LNCaP clone FGC (cell line): Measurements from ENCODE around the gene APOH.
A peak's percentile ranks its signal among the peaks of the same experiment; 100 is the strongest.

Experiments used
- DNase-seq: peaks from one replicate; pipeline ENCODE4 v3.0.0-alpha.2; 2011; ENCODE audit warnings: low read depth
- H3K4me3 ChIP-seq: 2 replicates; pipeline ENCODE4 v1.5.1; 2011; ENCODE audit warnings: mild to moderate bottlenecking, low read depth, low read length, control low read depth
- TF ChIP-seq, protein P1 (sequence below): IDR thresholded peaks from 2 replicates; pipeline ENCODE4 v1.5.1; 2012; ENCODE audit warnings: mild to moderate bottlenecking; ENCODE audit not compliant: control insufficient read depth, insufficient read depth; ENCODE audit errors: extremely low read depth

APOH gene

DNA sequence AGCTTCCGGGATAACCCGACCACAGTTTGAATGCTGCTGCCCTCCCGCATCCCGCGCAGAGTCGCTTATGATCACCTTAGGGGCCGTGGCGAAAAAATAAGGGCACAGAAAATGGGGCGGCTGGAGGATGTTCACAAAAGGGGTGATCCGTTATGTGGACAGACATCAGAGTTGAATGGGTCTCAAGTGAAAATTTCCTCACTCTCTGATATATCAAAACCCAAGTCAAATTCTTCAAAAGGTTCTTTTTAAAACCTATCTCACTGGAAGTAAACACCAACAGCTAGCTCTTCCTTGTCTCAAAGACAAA is 36.9 kb downstream of the APOH start:
- TF ChIP-seq, protein P1, sequence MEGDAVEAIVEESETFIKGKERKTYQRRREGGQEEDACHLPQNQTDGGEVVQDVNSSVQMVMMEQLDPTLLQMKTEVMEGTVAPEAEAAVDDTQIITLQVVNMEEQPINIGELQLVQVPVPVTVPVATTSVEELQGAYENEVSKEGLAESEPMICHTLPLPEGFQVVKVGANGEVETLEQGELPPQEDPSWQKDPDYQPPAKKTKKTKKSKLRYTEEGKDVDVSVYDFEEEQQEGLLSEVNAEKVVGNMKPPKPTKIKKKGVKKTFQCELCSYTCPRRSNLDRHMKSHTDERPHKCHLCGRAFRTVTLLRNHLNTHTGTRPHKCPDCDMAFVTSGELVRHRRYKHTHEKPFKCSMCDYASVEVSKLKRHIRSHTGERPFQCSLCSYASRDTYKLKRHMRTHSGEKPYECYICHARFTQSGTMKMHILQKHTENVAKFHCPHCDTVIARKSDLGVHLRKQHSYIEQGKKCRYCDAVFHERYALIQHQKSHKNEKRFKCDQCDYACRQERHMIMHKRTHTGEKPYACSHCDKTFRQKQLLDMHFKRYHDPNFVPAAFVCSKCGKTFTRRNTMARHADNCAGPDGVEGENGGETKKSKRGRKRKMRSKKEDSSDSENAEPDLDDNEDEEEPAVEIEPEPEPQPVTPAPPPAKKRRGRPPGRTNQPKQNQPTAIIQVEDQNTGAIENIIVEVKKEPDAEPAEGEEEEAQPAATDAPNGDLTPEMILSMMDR: no peak
- no peak for DNase-seq
- H3K4me3 ChIP-seq: peak overlapping the region; percentile 65

DNA sequence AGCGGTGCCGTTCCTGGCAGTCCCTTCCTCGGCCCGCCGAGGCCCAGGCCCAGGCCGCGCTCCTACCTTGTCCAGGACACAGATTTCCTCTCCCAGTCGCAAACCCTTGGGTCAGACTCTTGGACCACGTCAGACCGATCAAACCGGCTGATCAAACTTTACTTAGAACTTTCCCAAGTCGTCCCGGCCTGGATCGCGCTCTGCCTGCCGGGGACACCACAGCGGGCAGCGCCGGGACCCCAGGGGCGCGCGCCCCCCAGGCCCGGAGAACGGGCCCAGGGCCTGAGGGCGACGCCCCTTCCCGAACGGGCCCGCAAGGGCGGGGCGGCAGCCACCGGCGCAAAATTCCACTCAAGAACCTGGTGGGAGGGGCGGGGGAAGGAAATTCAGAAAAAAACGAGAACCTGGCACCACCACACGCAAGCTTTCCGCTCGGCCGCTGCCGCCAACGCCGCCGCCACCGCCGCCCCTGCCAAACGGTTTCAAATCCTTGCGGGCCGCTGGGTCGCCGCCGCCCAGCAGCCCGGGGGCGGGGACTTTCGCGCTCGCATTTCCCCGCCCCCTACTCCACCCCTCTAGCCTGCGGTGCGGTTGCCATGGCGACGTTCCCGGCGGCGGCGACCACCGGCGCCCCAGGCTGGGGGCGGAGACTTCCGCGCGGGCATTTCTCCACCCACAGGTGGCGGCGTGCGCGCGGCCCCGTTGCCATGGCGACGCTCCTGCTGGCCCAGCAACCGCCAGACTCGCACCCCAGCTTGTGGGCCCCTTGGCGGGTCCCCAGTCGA is 37.4 kb downstream of the APOH start, which contains the start of gene CEP112:
CEP112 (minus strand) TSS at position 541 of the 785 bp plus-strand sequence.
- H3K4me3 ChIP-seq: peak within 1 kb of the TSS; percentile 65
- DNase-seq: peak; percentile 33
- TF ChIP-seq, protein P1: no peak

DNA sequence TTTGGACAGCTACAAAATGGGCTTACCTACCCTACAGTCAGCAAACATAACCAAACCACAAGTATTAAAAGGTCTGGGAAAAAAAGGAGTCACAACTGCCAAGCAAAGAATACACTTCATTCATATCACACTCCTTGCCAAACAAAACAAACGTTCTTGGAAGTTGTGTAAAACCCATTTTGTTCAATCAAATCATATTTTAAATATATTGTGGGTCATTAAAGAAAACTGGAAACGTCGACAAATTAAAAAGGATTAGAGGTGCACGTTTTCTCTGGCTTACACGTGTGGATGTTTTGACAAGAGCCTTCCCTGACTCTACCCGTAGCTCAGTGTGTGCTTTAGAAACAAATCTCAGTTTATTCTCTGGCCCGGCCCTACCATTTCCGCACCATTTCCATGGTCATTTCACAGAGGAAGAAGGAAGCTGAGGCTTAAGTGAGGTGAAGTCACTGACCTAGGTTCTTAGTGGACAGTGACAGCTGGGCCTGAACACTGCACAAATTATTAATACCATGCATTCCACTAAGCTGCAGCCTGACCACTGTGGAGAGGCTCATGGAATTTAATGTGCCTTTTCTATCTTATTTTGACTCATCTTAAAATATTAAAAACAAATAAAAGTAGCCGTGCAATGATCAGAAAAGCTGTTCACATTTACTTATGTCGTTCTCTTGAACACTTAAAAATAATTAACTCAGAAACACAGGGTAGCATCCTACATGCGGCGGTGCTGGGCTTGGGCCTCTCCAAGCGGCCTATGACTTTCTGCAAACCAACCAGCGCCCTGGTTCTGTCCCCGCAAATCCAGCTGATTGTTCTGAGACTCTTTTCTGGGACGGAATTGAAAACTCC is 38.2 kb downstream of the APOH start:
- TF ChIP-seq, protein P1: no peak
- no peak for DNase-seq
- H3K4me3 ChIP-seq: peak overlapping the region; percentile 65

DNA sequence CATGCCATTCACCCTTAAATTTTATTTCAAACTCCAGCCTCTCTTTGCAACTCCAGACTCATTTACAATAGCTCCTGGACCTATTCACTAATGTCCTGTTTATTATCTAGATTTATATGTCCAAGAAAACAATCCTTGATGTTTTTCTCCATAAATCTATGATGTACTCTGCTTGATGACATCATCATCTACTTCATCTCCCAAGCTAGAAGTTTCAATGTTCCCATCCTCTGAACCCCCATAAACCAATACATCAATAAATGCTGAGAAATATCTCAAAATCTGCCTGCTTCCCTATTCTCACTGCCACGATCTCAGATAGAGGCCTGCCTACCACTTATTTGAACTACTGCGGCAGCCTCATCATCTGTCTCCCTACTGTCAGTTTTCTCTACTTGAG is 41.5 kb downstream of the APOH start:
- no peak for DNase-seq
- H3K4me3 ChIP-seq: no peak overlapping the region
- TF ChIP-seq, protein P1: no peak

DNA sequence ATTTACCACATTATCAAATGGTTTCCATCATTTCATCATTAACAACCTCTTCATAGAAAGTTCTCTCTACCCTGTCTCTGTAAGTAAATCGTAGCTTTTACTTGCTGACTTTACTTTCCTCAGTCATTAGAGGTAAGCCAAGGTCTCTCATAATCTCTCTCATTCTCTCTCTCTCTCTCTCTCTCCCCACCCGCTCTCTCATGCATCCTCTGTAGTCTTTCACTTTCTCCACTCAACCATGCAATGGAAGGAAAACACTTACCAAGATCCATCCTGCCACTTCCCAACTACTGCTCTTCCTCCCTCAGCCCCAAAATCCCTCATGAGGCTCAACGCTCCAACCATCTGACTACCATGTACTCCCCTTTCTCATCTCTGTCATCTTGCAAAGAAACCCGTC is 43.4 kb downstream of the APOH start:
- H3K4me3 ChIP-seq: no peak overlapping the region
- DNase-seq: no peak
- TF ChIP-seq, protein P1: no peak

DNA sequence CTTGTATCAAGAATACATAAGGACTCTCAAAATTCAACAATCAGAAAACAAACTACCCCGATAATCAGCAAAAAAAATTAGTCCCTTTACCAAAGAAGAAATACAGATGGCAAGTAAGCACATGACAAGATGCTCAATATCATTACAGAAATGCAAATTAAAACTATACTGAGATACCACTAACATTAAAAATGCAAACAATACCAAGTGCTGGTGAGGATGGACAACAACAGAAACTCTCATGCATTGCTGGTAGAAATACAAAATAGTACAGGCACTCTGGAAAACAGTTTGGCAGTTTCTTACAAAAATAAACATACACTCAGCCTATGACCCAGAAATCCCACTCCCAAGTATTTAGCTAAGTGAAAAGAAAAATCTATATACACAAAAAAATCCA is 44.8 kb downstream of the APOH start:
- DNase-seq: no peak
- TF ChIP-seq, protein P1: no peak
- no peak overlapping the region for H3K4me3 ChIP-seq

DNA sequence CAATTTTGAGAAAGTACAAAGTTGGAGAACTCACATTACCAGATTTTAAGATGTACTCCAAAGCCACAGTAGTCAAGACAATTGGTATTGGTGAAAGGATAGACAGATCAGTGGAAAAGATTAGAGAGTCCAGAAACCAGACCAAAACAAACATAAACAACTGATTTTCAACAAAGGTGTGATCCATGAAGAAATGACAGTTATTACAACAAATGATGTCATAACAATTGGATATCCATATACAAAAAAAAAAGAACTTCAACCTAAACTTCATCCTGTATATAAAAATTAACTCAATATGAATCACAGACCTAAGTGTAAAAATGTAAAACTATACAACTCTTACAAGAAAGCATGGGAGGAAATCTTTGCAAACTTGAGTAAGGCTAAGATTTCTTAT is 45.7 kb downstream of the APOH start:
- TF ChIP-seq, protein P1: no peak
- H3K4me3 ChIP-seq: no peak overlapping the region
- DNase-seq: no peak
